Loucy (cell line): Measurements from ENCODE around the gene ASPHD2.

Experiments
- H2AFZ ChIP-seq: fragments of 200-600 bp; sonication (generic); 2 replicates; pipeline ENCODE4 v1.6.0; 2016; ENCODE audit warnings: antibody characterized with exemption, mild to moderate bottlenecking, low read length, moderate library complexity
- H3F3A ChIP-seq: fragments of 200-600 bp; 2 replicates; pipeline ENCODE4 v1.6.0; 2016; ENCODE audit warnings: antibody characterized with exemption, low read depth, mild to moderate bottlenecking
- H3K27me3 ChIP-seq: fragments of 200-600 bp; sonication (generic); 2 replicates; pipeline ENCODE4 v1.6.1; 2014; ENCODE audit warnings: low read length, mild to moderate bottlenecking; ENCODE audit not compliant: insufficient read depth, poor library complexity, severe bottlenecking
- H3K36me3 ChIP-seq: fragments of 200-600 bp; sonication (generic); 2 replicates; pipeline ENCODE4 v1.6.1; 2016; ENCODE audit warnings: low read length; ENCODE audit not compliant: insufficient read depth
- H3K4me1 ChIP-seq: fragments of 200-600 bp; sonication (generic); 2 replicates; pipeline ENCODE4 v1.5.1; 2014; ENCODE audit warnings: low read length, mild to moderate bottlenecking; ENCODE audit not compliant: insufficient read depth, poor library complexity, severe bottlenecking
- H3K4me2 ChIP-seq: fragments of 200-600 bp; sonication (generic); 2 replicates; pipeline ENCODE4 v1.6.0; 2014; ENCODE audit warnings: antibody characterized with exemption, low read length, low read depth, mild to moderate bottlenecking; ENCODE audit not compliant: poor library complexity, severe bottlenecking
- H3K4me3 ChIP-seq: fragments of 200-600 bp; sonication (generic); 2 replicates; pipeline ENCODE4 v1.5.1; 2014; ENCODE audit warnings: low read length, mild to moderate bottlenecking, mixed read lengths; ENCODE audit not compliant: poor library complexity, severe bottlenecking
- H3K79me2 ChIP-seq: fragments of 200-600 bp; sonication (generic); 2 replicates; pipeline ENCODE4 v1.6.1; 2014; ENCODE audit warnings: low read length; ENCODE audit not compliant: insufficient read depth
- H3K9ac ChIP-seq: fragments of 200-600 bp; sonication (generic); 2 replicates; pipeline ENCODE4 v1.6.0; 2014; ENCODE audit warnings: mild to moderate bottlenecking, low read depth, low read length, moderate library complexity; ENCODE audit not compliant: poor library complexity, severe bottlenecking
- H3K9me2 ChIP-seq: fragments of 200-600 bp; sonication (generic); replicated peaks from 2 replicates; pipeline ENCODE4 v1.6.1; 2016; ENCODE audit warnings: low read depth, low read length, mixed read lengths
- H3K9me3 ChIP-seq: fragments of 200-600 bp; sonication (generic); 2 replicates; pipeline ENCODE4 v1.6.1; 2014; ENCODE audit warnings: mild to moderate bottlenecking, antibody characterized with exemption, low read length, low read depth; ENCODE audit not compliant: insufficient read depth
- H4K20me1 ChIP-seq: fragments of 200-600 bp; sonication (generic); 2 replicates; pipeline ENCODE4 v1.6.0; 2014; ENCODE audit warnings: antibody characterized with exemption, low read length, mild to moderate bottlenecking; ENCODE audit not compliant: insufficient read depth, poor library complexity, severe bottlenecking
- EZH2phosphoT487 ChIP-seq: fragments of 200-600 bp; IDR thresholded peaks from 2 replicates; pipeline ENCODE4 v1.6.1; 2018; ENCODE audit warnings: antibody characterized with exemption, mild to moderate bottlenecking, moderate library complexity, borderline replicate concordance
- TF ChIP-seq, protein P1 (sequence below): fragments of 200-600 bp; sonication (generic); conservative IDR thresholded peaks from 2 replicates; pipeline ENCODE4 v1.5.1; 2014; ENCODE audit warnings: mild to moderate bottlenecking, antibody characterized with exemption, low read length

ASPHD2 gene

DNA sequence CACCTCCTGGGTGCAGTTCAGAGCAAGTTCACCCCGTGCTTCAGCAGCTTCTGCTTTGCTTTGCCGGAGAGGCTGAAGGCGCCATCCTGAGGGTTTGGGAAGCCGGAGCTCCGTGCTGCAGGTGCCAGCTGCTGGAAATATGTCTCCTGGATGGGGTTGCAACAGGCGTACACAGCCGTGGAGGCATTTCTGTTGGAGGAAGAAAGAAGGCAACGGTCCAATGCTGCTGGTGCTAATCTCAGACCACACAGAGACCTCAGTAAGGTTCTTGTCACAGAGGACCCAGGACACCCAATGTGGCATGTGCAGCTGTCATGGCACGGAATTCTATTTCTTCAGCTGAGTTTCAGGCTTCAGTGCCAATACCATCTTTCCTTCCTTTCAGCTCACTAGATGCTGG is 24.2 kb downstream of the ASPHD2 start:
- no peaks in the 10 kb centered on the region for H4K20me1 ChIP-seq
- no peaks in the 10 kb centered on the region for H3K9me2 ChIP-seq
- H3K9ac ChIP-seq, result no peak overlapping the region
- H3K4me1 ChIP-seq, result no peaks in the 10 kb centered on the region
- H2AFZ ChIP-seq, result no peak overlapping the region
- no peaks in the 10 kb centered on the region for H3K9me3 ChIP-seq
- H3K27me3 ChIP-seq, result no peaks in the 10 kb centered on the region
- H3K4me2 ChIP-seq, result no peak overlapping the region
- H3K36me3 ChIP-seq, result peaks cover 67% of the 10 kb centered on the region; the same call in 1 of the 2 replicates
- no peak overlapping the region for H3K4me3 ChIP-seq
- H3F3A ChIP-seq, result no peaks in the 10 kb centered on the region
- TF ChIP-seq, protein P1, sequence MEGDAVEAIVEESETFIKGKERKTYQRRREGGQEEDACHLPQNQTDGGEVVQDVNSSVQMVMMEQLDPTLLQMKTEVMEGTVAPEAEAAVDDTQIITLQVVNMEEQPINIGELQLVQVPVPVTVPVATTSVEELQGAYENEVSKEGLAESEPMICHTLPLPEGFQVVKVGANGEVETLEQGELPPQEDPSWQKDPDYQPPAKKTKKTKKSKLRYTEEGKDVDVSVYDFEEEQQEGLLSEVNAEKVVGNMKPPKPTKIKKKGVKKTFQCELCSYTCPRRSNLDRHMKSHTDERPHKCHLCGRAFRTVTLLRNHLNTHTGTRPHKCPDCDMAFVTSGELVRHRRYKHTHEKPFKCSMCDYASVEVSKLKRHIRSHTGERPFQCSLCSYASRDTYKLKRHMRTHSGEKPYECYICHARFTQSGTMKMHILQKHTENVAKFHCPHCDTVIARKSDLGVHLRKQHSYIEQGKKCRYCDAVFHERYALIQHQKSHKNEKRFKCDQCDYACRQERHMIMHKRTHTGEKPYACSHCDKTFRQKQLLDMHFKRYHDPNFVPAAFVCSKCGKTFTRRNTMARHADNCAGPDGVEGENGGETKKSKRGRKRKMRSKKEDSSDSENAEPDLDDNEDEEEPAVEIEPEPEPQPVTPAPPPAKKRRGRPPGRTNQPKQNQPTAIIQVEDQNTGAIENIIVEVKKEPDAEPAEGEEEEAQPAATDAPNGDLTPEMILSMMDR, result no peak
- no peak for TF ChIP-seq EZH2phosphoT487
- H3K79me2 ChIP-seq, result no peaks in the 10 kb centered on the region

DNA sequence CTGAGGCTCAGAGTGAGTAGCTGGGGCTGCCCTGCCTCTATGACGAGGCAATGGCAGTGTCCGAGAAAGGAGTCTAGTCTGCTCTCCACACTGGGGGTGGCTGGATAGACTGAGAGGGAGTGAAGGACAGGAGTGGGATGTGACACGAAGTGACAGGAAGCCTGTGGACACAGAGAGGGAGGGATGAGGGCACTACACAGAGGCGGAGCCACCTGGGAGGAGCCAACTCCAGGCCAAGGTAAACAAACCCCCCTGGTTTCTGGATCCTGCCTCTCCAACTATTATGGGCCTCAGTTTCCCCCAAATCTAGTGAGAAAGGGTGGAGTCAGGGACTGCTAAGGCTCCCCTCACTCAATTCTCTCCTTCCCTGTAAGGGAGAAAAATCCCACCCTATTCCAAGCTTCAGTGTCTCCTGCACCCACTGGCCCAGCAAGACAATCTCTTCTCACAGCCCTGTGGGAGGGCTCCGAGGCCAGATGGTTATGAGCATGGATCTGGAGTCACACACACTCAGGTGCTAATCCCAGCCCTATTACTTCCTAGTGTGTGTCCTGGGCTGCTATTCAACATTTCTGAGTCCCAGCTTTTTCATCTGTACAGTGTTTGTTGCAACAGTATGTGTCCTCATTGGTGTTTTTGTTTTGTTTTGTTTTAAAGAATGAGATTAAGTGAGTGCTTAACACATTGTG is 24.9 kb downstream of the ASPHD2 start:
- no peak for TF ChIP-seq EZH2phosphoT487
- TF ChIP-seq, protein P1, result no peak
- Histone ChIP-seq H4K20me1 (no peaks in the 10 kb centered on the region), H3K4me3 (no peak overlapping the region), H2AFZ (no peak overlapping the region), H3K79me2 (peaks cover 2% of the 10 kb centered on the region; the same call in 1 of the 2 replicates), H3K9me2 (no peaks in the 10 kb centered on the region), H3F3A (no peaks in the 10 kb centered on the region), H3K4me2 (no peak overlapping the region), H3K4me1 (no peaks in the 10 kb centered on the region), H3K9me3 (no peaks in the 10 kb centered on the region), H3K27me3 (no peaks in the 10 kb centered on the region), H3K36me3 (peaks cover 73% of the 10 kb centered on the region; the same call in 1 of the 2 replicates), H3K9ac (no peak overlapping the region)

DNA sequence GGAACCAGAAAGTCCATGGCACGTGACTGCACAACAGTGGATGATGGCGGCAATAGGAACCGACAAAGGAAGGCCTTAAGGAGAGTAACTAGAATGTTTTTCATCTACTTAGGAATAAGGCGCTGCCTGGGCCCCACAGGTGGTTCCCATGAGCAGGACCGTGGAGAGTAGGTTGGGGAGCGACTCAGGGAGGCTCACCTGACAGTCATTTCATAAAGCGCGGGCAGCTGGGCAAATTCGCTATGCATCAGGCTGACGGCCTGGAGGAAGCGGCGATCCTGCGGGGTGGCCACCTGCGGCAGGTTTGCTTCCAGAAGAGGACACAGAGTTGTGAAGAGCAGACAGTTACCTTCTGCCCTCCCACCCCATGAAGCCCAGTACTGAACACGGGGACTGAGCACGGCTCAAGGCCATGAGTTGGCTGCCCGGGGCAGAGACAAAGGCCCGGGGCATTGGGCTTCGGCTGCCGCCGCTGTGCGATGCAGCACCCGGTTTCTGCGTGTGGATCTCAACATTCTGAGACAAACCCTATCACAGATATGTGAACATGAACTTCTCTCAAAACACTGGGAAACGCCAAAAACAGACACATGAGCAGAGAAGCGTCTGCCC is 28.7 kb downstream of the ASPHD2 start:
- peaks cover 13% of the 10 kb centered on the region for H4K20me1 ChIP-seq
- no peaks in the 10 kb centered on the region for H3F3A ChIP-seq
- H3K79me2 ChIP-seq, result peaks cover 20% of the 10 kb centered on the region
- no peaks in the 10 kb centered on the region for H3K9me3 ChIP-seq
- H3K4me3 ChIP-seq, result no peak overlapping the region
- H3K9ac ChIP-seq, result no peak overlapping the region
- TF ChIP-seq EZH2phosphoT487, result no peak
- TF ChIP-seq, protein P1, result no peak
- no peak overlapping the region for H3K4me2 ChIP-seq
- no peaks in the 10 kb centered on the region for H3K9me2 ChIP-seq
- H3K27me3 ChIP-seq, result no peaks in the 10 kb centered on the region
- H3K36me3 ChIP-seq, result peaks cover 58% of the 10 kb centered on the region; the same call in 1 of the 2 replicates
- H3K4me1 ChIP-seq, result no peaks in the 10 kb centered on the region
- no peak overlapping the region for H2AFZ ChIP-seq
